ENCODE measurements around the gene ZNF32. TPM values are rescaled to one million over a fixed set of nuclear protein-coding genes. Genes with fewer than 3 reads are reported as not detected.

ZNF32 gene
- total and polyA plus RNA-seq, 2 donors (not counting 3 experiments of a cell fraction or from before 2014, with no cell fraction given): 12.5 to 14.4 TPM

DNA sequence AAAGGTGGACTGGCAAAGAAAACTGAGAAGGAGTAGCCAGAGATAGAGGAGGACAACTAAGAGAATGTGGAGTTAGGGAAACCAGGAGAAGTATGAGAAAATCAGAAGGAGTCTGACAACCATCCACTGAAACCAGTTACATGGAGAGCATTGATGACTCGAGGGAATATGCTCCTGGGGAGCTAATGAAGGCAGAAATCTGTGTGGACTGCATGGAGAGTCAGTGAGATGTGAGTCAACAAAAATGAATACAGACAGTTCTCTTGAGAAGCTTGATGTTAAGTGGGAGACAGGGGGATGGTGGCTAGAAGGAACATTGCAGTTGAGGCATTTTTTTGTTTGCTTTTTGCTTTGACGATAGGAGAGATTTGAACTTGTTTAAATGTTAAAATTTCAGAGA lies 34.3 kb upstream of the ZNF32 start:
- H3K9ac ChIP-seq (replicated peaks; ENCODE audit: extremely low read depth, insufficient read depth, low read length): no peak overlapping the region
- no TSS peak for BruUV-seq (replicated peaks)
- H3K4me2 ChIP-seq (ENCODE audit: insufficient read depth, low read length): no peak overlapping the region
- no peak overlapping the region for H3K27ac ChIP-seq (ENCODE audit: insufficient read depth, low read depth, low read length)
- FAIRE-seq: no peak
- ChIA-PET POLR2A (no interaction called here), CTCF (interaction anchor here (0.7 to 2.2 kb wide), 16 partner anchors 9 to 1179 kb away, joined by 3 to 20 read pairs (median 4); no protein-coding TSS in a partner anchor)
- H3K9me1 ChIP-seq (replicated peaks; ENCODE audit: control insufficient read depth, extremely low read depth, insufficient read depth, low read length): no peaks in the 10 kb centered on the region
- DNase-seq (ENCODE audit: low read depth, low spot score): no peak
- dilution Hi-C loops (cut with MboI; ENCODE audit: extremely low pct_ligation_motif_present, low sequenced_read_pairs) (no loop called here), intact Hi-C loops (cut with micrococcal nuclease) (no loop called here)
- no peaks in the 10 kb centered on the region for H4K20me1 ChIP-seq (replicated peaks; ENCODE audit: control insufficient read depth, extremely low read depth, insufficient read depth, low read length)
- H3K4me1 ChIP-seq (ENCODE audit: control insufficient read depth, extremely low read depth, insufficient read depth, low read length): no peaks in the 10 kb centered on the region
- TF ChIP-seq FOS (IDR thresholded peaks at IDR 0.05; ENCODE audit: borderline replicate concordance, insufficient read depth, low read length) (no peak), POLR2AphosphoS5 (IDR thresholded peaks at IDR 0.05; ENCODE audit: insufficient read depth, low read depth, low read length) (no peak), POLR2A (IDR thresholded peaks at IDR 0.05; ENCODE audit: low read depth, low read length) (no peak), MYC (IDR thresholded peaks at IDR 0.05; ENCODE audit: low read depth, low read length) (no peak), EZH2 (IDR thresholded peaks at IDR 0.05; ENCODE audit: borderline replicate concordance, low read depth, low read length, severe bottlenecking) (no peak), JUN (IDR thresholded peaks at IDR 0.05; ENCODE audit: borderline replicate concordance, insufficient read depth, insufficient read length, low read depth) (no peak), MAX (IDR thresholded peaks at IDR 0.05; ENCODE audit: insufficient read depth, insufficient read length) (no peak), GATA2 (IDR thresholded peaks at IDR 0.05; ENCODE audit: insufficient read depth, insufficient read length, low read depth, low read length) (no peak)
- TF ChIP-seq, protein P1, sequence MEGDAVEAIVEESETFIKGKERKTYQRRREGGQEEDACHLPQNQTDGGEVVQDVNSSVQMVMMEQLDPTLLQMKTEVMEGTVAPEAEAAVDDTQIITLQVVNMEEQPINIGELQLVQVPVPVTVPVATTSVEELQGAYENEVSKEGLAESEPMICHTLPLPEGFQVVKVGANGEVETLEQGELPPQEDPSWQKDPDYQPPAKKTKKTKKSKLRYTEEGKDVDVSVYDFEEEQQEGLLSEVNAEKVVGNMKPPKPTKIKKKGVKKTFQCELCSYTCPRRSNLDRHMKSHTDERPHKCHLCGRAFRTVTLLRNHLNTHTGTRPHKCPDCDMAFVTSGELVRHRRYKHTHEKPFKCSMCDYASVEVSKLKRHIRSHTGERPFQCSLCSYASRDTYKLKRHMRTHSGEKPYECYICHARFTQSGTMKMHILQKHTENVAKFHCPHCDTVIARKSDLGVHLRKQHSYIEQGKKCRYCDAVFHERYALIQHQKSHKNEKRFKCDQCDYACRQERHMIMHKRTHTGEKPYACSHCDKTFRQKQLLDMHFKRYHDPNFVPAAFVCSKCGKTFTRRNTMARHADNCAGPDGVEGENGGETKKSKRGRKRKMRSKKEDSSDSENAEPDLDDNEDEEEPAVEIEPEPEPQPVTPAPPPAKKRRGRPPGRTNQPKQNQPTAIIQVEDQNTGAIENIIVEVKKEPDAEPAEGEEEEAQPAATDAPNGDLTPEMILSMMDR (IDR thresholded peaks at IDR 0.05; ENCODE audit: extremely low read depth in 1 of 2, insufficient read depth in 1 of 2, low read depth in 1 of 2, low read length in 2 of 2): no peak
- H3K27me3 ChIP-seq (ENCODE audit: control insufficient read depth in 2 of 2, insufficient read depth in 2 of 2, low read length in 2 of 2): peaks cover 0 to 6% of the 10 kb centered on the region in 2 experiments
- no peak overlapping the region for H2AFZ ChIP-seq (ENCODE audit: low read depth, low read length)
- no peak overlapping the region for H3K4me3 ChIP-seq (replicated peaks in 1 of 3; ENCODE audit: insufficient read depth in 1 of 3, low read depth in 1 of 3, low read length in 3 of 3)
- H3K36me3 ChIP-seq (ENCODE audit: control insufficient read depth in 2 of 2, extremely low read depth in 1 of 2, insufficient read depth in 2 of 2, low read length in 2 of 2): no peaks in the 10 kb centered on the region
- H3K79me2 ChIP-seq (ENCODE audit: control insufficient read depth, insufficient read depth, low read length): no peaks in the 10 kb centered on the region
- H3K9me3 ChIP-seq (replicated peaks; ENCODE audit: control insufficient read depth, insufficient read depth, low read length): no peaks in the 10 kb centered on the region
